Brain pericyte (primary cell): ENCODE measurements around the gene FAM228A.
"Not testable (repeated sequence)": the region's sequence is repeated elsewhere in the genome, so short reads cannot be mapped to it uniquely, and the experiment has no call there.

Source experiments
- DNase-seq: peaks from one replicate; pipeline ENCODE4 v3.0.0-alpha.2; 2012; ENCODE audit warnings: low read depth, low spot score

FAM228A gene

DNA sequence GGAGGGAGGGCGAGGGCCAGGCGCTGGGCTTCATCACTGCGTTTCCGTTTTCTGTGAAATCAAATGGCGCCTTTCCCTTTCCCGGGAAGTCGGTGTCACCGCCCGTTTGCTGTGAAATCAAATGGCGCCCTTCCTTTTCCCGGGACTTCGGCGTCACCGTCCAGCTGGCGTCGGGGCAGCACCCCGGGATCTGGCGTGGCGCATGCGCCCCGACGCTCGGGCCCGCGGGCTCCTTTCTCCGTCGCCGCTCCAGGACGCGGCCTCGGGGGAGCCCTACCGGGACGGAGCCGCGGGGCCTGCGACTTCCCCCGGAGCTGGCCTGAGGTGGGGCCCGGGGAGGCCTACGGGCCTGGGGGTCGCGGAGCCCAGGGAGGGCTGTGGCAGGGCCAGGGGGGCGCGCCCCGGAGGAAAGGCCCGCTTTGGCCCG lies at the start of gene FAM228A:
Gene FAM228A, plus strand, starts transcription at position 203 of the 427 bp plus-strand sequence. CDS start 428 bp downstream, outside the sequence.
- no peak for DNase-seq

DNA sequence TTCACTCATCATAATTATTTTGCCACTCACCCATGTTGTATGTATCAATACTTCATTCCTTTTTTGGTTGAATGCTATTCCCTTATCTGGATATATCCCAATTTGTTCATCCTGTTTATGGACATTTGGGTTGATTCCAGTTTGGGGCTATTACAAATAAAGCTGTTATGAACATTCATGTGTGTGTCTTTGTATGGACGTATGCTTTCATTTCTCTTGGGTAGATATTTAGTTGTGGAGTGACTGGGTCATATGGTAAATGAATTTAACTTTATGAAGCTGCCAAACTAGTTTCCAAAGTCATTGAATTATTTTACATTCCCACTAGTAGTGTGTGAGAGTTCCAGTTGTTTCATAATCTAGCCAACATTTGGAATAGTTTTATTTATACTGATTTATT lies 48.9 kb upstream of the FAM228A start:
- DNase-seq = no peak

DNA sequence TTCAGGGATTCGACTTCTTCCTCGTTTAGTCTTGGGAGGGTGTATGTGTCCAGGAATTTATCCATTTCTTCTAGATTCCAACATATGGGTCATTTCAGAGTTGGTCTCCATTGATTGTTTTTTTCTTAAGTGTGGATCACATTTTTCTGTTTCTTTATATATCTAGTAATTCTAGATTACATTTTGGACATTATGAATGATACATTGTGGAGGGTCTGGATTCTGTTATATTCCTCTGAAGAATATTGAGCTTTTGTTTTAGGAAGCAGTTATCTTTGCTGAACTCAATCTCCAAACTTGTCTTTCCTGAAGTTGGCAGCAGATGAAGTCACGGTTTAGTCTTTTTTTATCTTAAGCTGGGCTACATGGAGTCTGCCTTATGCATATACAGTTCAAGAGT lies 42.3 kb upstream of the FAM228A start:
- DNase-seq = no peak

GRCh38 chr2:24140305-24140704 lies 34.5 kb upstream of the FAM228A start:
- not testable (repeated sequence) for DNase-seq

- no peak for DNase-seq
Measured at GRCh38 chr2:24147364-24147763, 27.5 kb upstream of the FAM228A start.

DNA sequence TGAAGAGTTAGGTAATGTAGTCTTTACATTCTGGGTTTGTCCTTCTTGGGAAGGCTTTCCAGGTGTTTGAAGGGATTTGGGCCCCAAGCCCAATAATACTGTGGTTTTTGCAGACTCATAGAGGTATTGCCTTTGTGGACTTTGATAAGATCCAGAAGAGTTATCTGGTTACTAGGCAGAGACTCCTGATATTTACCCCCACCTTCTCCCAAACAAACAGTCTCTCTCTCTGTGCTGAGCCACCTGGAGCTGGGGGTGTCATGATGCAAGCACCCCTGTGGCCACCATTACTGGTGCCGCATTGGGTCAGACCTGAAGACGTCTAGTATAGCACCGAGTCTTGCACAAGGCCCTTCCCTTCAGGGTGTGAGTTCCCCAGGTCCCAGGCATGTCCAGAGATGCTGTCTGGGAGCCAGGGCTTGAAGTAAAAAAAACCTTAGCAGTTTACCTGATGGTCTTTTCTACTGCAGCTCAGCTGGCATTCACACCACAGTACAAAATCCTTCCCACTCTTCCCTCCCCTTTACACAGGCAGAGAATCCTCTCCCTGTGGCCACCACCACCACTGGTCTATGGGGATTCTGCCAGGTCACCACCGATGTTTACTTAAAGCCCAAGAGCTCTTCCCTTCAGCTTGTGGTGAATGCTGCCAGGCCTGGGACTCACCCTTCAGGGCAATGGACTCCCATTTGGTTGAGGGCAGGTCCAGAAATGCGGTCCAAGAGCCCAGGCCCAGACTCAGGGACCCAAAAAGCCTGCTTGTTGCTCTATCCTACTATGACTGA lies 22.2 kb upstream of the FAM228A start:
- no peak for DNase-seq

GRCh38 chr2:24153478-24153877 lies 21.4 kb upstream of the FAM228A start:
- no peak for DNase-seq

- DNase-seq = no peak
Measured at GRCh38 chr2:24158131-24158530, 16.7 kb upstream of the FAM228A start.

- DNase-seq = no peak
Measured at GRCh38 chr2:24159708-24160107, 15.1 kb upstream of the FAM228A start.

GRCh38 chr2:24160761-24161160 lies 14.1 kb upstream of the FAM228A start:
- DNase-seq = no peak

DNA sequence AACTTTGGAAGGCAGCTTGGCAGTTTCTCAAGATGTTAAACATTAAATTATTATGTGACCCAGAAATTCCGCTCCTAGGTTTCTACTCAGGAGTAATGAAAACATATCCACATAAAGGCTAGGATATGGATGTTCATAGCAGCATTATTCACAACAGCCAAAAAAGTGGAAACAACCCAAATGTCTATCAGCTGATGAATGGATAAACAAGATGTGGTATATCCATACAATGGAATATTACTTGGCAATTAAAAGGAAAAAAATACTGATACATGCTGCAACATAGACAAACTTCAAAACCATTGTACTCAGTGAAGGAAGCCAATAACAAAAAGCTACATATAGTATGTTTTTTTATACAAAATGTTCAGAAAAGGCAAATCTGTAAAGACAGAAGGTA lies 12.4 kb upstream of the FAM228A start:
- DNase-seq = no peak

- no peak for DNase-seq
Measured at GRCh38 chr2:24163186-24163585, 11.7 kb upstream of the FAM228A start.

- no peak for DNase-seq
Measured at GRCh38 chr2:24163601-24164000, 11.3 kb upstream of the FAM228A start.

- DNase-seq = no peak
Measured at GRCh38 chr2:24164416-24164973, 10.4 kb upstream of the FAM228A start.

- no peak for DNase-seq
Measured at GRCh38 chr2:24169023-24169422, 5.8 kb upstream of the FAM228A start.

DNA sequence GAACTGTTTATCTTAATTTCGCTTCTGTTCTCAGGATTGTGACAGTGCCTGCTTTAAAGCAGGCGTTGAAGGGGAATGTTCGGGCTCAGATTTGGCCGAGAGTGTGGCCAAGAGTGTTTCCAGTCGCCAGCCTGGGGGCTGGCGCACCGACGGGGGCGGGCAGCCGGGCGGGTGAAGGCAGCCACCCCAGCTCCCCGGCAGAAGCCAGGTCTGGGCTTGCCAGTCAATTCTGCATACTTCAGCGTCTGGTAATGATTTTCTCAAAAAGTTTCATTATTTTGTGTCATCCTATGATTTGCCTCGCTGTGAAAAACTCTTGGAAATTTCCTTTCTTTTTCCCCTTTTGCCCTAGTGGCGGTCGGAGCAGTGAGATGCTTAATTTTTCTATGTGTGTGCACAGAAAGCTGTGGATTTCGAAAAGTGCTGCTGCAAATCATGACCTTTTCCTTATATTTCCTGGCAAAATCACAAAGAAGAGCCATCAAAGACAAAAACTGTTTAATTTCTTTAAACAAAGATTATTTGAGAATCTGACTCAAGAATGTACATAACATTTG lies 856 bp downstream of the FAM228A start:
- no peak for DNase-seq

DNA sequence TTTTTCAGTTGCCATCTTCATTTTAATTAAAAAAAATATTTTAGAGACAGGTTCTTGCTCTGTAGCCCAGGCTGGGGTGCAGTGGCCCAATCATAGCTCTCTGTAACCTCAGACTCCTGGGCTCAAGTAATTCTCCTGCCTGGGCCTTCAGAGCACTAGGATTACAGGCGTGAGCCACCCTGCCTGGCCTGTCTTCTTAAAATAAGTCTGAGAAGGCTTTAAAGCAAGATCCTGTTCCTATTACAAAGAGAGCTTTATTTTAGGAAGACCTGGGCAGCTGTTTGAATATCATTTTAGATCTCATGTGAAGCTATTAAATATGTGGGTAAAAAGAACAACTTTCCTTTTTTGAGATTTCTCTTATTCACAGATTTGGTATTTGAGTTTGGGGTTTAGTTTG lies 1.5 kb downstream of the FAM228A start:
- no peak for DNase-seq

DNA sequence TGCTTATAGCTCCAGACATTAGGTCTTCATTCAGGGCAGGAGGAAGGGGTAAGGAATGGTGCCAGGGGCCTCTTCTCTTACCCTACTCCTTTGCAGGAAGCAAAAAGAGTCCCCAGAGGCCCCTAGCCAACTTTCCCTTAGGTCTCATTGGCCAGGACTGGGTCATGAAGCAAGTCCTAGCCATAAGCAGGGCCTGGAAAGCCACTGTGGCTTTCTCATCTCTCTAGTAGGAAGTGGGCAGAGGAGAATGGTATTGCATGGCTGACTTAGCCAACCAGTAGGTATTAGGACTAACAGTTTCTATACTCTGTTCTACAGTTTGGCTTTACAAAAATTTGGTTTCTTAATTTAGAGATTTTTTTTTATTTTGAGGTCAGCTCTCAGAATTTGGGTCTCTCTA lies 4.8 kb downstream of the FAM228A start:
- DNase-seq = no peak

DNA sequence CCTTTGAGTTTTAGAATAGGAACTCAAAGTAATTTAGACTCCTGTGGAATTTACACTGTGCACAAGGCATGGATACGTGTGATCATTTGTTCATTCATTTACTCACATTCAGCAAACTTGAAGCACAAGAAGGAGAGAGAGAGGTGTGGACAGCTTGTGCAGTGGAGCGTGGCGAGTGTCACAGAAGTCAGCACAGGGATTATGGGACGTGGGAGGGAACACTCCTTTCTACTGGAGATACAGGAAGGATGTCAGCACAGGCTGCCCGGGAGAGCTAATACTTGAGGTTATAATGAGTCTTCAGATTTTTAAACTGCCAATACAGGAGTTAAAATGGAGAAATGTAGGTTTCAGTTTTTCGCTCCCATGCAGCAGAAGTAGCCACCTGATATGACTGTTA lies 7.0 kb downstream of the FAM228A start:
- no peak for DNase-seq

DNA sequence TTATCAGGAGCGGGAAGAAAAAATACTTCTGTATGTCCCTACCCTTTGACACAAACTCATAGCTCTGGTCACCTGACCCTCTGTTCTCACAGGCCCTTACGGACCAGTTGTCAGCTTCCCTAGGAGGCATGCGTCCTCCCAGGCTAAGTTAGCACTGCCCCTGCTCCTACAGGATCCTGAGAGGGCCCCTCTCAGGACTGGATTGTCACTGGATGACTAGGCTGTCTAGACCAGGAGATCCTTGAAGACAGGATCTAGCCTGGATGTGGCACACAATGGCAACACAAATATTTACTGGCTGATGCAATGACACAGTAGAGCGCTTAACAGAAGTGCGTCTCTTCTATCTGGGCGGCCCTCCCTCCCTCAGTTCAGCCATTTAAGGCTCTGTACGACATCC lies 7.7 kb downstream of the FAM228A start:
- no peak for DNase-seq

- DNase-seq = no peak
Measured at GRCh38 chr2:24183366-24184069, 8.7 kb downstream of the FAM228A start.

GRCh38 chr2:24189551-24189950 lies 14.7 kb downstream of the FAM228A start:
- no peak for DNase-seq

- no peak for DNase-seq
Measured at GRCh38 chr2:24190503-24190902, 15.7 kb downstream of the FAM228A start.
